Measurements from ENCODE around the gene TKT.

TKT gene

GRCh38 chr3:53202331-53203015 lies 53.3 kb downstream of the TKT start:
- no peak for TF ChIP-seq NFRKB (IDR thresholded peaks at IDR 0.05)
- no peak for TF ChIP-seq CTBP1 (IDR thresholded peaks at IDR 0.05; ENCODE audit: borderline replicate concordance)
- no peak for TF ChIP-seq HDGF (IDR thresholded peaks at IDR 0.05; ENCODE audit: borderline replicate concordance)
- TF ChIP-seq L3MBTL2 (conservative IDR thresholded peaks at IDR 0.05) = no peak
- no peak for TF ChIP-seq FOXA1 (IDR thresholded peaks at IDR 0.05)
- TF ChIP-seq FOXK2 (IDR thresholded peaks at IDR 0.05) = no peak
- ChIA-PET CTCF (interaction anchor here (0.6 kb wide), 1 partner anchor 124 kb away, joined by 3 read pairs; no protein-coding TSS in a partner anchor), POLR2A (no interaction called here)
- no peak for DNase-seq (ENCODE audit: extremely low spot score)

DNA sequence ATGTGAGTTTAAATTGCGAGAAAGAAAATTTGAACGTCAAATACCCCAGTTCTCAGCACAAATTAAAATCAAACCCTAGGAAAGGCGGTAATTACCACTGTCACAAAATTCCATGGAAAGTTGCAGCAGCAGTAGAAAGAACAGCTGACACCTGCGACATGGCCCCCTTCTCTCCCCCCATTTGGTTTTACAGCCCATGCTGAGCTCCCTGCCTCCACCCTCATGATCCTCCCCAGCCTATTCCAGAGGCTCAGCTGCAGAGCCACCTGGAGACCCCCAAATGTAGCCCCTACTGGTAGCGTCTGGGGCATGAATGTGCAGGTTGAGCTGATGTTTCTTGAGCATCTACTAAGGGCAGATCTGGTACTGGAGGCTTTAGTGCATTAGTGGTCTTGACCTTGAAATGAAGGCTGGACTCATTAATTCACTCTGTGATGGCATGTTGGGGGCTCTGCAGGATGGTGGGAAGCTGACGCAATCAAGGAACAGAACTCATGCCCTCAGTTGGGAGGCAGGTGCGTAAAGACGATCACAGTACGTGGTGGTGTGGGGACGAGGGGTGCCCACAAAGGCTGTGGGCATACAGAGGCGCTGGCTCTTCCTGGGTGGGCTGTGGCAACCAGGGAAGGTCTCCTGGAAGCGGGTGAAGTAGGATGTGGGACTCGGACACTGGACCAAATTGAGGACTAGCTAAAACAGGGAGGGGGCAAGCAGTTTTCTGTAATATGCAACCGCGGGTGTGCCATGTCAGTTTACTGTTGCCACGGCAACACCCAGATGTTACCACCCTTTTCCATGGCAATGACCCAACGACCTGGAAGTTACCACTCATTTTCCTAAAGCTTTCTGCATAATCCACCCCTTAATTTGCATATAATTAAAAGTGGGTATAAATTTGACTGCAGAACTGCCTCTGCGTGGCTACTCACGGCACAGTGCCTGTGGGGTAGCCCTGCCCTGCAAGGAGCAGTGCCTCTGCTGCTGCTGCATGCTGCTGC lies 55.0 kb downstream of the TKT start:
- TF ChIP-seq LEF1 (IDR thresholded peaks at IDR 0.05; ENCODE audit: borderline replicate concordance) = no peak
- TF ChIP-seq HDGF (IDR thresholded peaks at IDR 0.05; ENCODE audit: borderline replicate concordance) = no peak
- no peak for TF ChIP-seq FOXA1 (IDR thresholded peaks at IDR 0.05)
- no peak for TF ChIP-seq CTBP1 (IDR thresholded peaks at IDR 0.05; ENCODE audit: borderline replicate concordance)
- no peak for DNase-seq (ENCODE audit: extremely low spot score)
- CTCF ChIA-PET = interaction anchor here (1.5 kb wide), 1 partner anchor 86 kb away, joined by 7 read pairs; no protein-coding TSS in a partner anchor
- POLR2A ChIA-PET = no interaction called here

- DNase-seq (ENCODE audit: extremely low spot score) = no peak
- POLR2A ChIA-PET = no interaction called here
- CTCF ChIA-PET = interaction anchor here (1.5 kb wide), 1 partner anchor 85 kb away, joined by 7 read pairs; no protein-coding TSS in a partner anchor
- TF ChIP-seq ZNF384 (IDR thresholded peaks at IDR 0.05) = no peak
- TF ChIP-seq, protein P1, sequence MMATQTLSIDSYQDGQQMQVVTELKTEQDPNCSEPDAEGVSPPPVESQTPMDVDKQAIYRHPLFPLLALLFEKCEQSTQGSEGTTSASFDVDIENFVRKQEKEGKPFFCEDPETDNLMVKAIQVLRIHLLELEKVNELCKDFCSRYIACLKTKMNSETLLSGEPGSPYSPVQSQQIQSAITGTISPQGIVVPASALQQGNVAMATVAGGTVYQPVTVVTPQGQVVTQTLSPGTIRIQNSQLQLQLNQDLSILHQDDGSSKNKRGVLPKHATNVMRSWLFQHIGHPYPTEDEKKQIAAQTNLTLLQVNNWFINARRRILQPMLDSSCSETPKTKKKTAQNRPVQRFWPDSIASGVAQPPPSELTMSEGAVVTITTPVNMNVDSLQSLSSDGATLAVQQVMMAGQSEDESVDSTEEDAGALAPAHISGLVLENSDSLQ (IDR thresholded peaks at IDR 0.05) = no peak
Measured at GRCh38 chr3:53199834-53200233, 56.0 kb downstream of the TKT start.

- TF ChIP-seq ZNF384 (IDR thresholded peaks at IDR 0.05) (no peak), FOXM1 (IDR thresholded peaks at IDR 0.05; ENCODE audit: borderline replicate concordance) (no peak), BHLHE40 (IDR thresholded peaks at IDR 0.05; ENCODE audit: borderline replicate concordance) (no peak)
- TF ChIP-seq, protein P1 (IDR thresholded peaks at IDR 0.05) = no peak
- ChIA-PET CTCF (no interaction called here), POLR2A (no interaction called here)
- no peak for DNase-seq (ENCODE audit: extremely low spot score)
Measured at GRCh38 chr3:53198996-53199395, 56.8 kb downstream of the TKT start.

DNA sequence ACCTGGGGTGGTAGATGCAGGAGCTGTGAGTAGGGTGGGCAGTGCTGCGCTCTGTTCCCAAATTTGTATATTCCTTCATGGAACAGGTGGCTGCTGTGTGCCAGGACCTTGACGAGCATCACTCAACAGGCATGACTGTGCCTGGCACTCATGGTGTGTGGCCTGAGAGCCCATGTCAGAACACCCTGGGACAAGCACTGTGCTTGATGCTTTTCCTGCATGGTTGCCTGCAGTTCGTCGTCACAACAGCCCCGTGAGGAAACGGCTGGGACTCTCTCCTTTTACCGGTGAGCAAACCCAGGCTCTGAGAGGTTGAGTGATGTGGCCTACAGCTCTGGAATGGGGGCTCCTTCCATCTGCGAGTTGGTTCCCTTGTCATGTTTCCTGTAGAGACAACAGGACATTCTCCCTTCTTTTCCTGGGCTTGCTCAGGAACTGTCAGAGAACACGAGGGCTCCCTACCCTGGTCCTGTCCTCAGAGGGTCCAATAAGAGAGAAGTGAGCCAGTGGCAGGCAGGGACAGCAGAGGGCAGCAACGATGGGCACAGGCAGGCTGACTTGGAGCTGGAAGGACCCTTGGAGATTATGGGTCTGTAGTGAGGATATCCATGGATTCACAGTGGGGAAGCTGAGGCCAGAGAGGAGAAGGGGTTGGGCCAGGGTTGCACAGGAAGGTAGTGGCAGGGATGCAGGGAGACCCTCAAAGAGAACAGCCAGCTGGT lies 57.4 kb downstream of the TKT start:
- CTCF ChIA-PET = no interaction called here
- TF ChIP-seq SP1 (IDR thresholded peaks at IDR 0.05) (no peak), CTBP1 (IDR thresholded peaks at IDR 0.05; ENCODE audit: borderline replicate concordance) (no peak), HDGF (IDR thresholded peaks at IDR 0.05; ENCODE audit: borderline replicate concordance) (no peak), FOXA1 (IDR thresholded peaks at IDR 0.05) (no peak), ZNF384 (IDR thresholded peaks at IDR 0.05) (no peak), SUZ12 (IDR thresholded peaks at IDR 0.05) (no peak), ELF4 (IDR thresholded peaks at IDR 0.05) (no peak), LEF1 (IDR thresholded peaks at IDR 0.05; ENCODE audit: borderline replicate concordance) (no peak), ARNT (IDR thresholded peaks at IDR 0.05) (no peak), L3MBTL2 (conservative IDR thresholded peaks at IDR 0.05) (no peak), NFRKB (IDR thresholded peaks at IDR 0.05) (no peak)
- TF ChIP-seq, protein P1 (IDR thresholded peaks at IDR 0.05) = no peak
- POLR2A ChIA-PET = interaction anchor here (1.1 kb wide), 1 partner anchor 39 kb away, joined by 3 read pairs; no protein-coding TSS in a partner anchor
- DNase-seq (ENCODE audit: extremely low spot score) = no peak
